ENCODE data around the gene PRR12. TPM values are rescaled to one million over a fixed set of nuclear protein-coding genes. Genes with fewer than 3 reads are reported as not detected.

Gene PRR12
- total and polyA plus RNA-seq, 9 of the 15 experiments (the other 6 are each of a cell fraction or from before 2014, with no cell fraction given): 0.01 to 21.1 (median 0.98) TPM

- TF ChIP-seq, protein P1, sequence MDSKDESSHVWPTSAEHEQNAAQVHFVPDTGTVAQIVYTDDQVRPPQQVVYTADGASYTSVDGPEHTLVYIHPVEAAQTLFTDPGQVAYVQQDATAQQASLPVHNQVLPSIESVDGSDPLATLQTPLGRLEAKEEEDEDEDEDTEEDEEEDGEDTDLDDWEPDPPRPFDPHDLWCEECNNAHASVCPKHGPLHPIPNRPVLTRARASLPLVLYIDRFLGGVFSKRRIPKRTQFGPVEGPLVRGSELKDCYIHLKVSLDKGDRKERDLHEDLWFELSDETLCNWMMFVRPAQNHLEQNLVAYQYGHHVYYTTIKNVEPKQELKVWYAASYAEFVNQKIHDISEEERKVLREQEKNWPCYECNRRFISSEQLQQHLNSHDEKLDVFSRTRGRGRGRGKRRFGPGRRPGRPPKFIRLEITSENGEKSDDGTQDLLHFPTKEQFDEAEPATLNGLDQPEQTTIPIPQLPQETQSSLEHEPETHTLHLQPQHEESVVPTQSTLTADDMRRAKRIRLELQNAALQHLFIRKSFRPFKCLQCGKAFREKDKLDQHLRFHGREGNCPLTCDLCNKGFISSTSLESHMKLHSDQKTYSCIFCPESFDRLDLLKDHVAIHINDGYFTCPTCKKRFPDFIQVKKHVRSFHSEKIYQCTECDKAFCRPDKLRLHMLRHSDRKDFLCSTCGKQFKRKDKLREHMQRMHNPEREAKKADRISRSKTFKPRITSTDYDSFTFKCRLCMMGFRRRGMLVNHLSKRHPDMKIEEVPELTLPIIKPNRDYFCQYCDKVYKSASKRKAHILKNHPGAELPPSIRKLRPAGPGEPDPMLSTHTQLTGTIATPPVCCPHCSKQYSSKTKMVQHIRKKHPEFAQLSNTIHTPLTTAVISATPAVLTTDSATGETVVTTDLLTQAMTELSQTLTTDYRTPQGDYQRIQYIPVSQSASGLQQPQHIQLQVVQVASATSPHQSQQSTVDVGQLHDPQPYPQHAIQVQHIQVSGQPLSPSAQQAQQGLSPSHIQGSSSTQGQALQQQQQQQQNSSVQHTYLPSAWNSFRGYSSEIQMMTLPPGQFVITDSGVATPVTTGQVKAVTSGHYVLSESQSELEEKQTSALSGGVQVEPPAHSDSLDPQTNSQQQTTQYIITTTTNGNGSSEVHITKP (IDR thresholded peaks at IDR 0.05; ENCODE audit: partially characterized antibody): peak; percentile 51
- TF ChIP-seq HNRNPH1 (optimal IDR thresholded peaks at IDR 0.05; ENCODE audit: low read depth, low read length) (no peak), PKNOX1 (IDR thresholded peaks at IDR 0.05) (0 out of 2 replicates have a peak, but pooled peaks have one; percentile 16), EGR1 (conservative IDR thresholded peaks at IDR 0.05) (peak; percentile 73)
- TF ChIP-seq, protein P2, sequence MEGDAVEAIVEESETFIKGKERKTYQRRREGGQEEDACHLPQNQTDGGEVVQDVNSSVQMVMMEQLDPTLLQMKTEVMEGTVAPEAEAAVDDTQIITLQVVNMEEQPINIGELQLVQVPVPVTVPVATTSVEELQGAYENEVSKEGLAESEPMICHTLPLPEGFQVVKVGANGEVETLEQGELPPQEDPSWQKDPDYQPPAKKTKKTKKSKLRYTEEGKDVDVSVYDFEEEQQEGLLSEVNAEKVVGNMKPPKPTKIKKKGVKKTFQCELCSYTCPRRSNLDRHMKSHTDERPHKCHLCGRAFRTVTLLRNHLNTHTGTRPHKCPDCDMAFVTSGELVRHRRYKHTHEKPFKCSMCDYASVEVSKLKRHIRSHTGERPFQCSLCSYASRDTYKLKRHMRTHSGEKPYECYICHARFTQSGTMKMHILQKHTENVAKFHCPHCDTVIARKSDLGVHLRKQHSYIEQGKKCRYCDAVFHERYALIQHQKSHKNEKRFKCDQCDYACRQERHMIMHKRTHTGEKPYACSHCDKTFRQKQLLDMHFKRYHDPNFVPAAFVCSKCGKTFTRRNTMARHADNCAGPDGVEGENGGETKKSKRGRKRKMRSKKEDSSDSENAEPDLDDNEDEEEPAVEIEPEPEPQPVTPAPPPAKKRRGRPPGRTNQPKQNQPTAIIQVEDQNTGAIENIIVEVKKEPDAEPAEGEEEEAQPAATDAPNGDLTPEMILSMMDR (IDR thresholded peaks at IDR 0.05 in 2 of 3, conservative IDR thresholded peaks at IDR 0.05 in 1 of 3; ENCODE audit: insufficient read depth in 2 of 3, low read depth in 1 of 3, low read length in 3 of 3): peak; percentile 32 to 59 (median 49); a peak in 5 of 6 replicates
Observed at GRCh38 chr19:49570997-49571676, 19.8 kb upstream of the PRR12 start (continued).

All from K562 (cell line).